T-cell (primary cell): ENCODE results near the gene MACO1. TPM values are rescaled to one million over a fixed set of nuclear protein-coding genes. Genes with fewer than 3 reads are reported as not detected.
"Not testable (repeated sequence)": the region's sequence is repeated elsewhere in the genome, so short reads cannot be mapped to it uniquely, and the experiment has no call there.

Experiments
- ATAC-seq, 4 experiments: fragments of 200-7000 bp in 3 of 4; fragments of 150-1000 bp in 1 of 4; cut with Tn5 transposase; replicated peaks in 1 of 4; 1 replicate in 3 of 4; 2 replicates in 1 of 4; pipeline ENCODE4 v1.10.0; 2021; ENCODE audit warnings: moderate library complexity in 3 of 4, mild to moderate bottlenecking in 2 of 4, moderate number of reproducible peaks in 1 of 4
- CTCF ChIA-PET, 2 donors: fragments of 300-600 bp; sonication (Branson Sonifier 250); formaldehyde crosslinking; loops; one replicate each; lab custom pipeline; 2022; ENCODE audit warnings: antibody characterized with exemption in 2 of 2; lab: Charles Lee
- POLR2A ChIA-PET, 2 donors: fragments of 300-600 bp; sonication (Branson Sonifier 250); formaldehyde crosslinking; loops; one replicate each; lab custom pipeline; 2022; ENCODE audit warnings: antibody characterized with exemption in 2 of 2; lab: Charles Lee
- DNase-seq, 35 experiments: peaks; one replicate each; pipeline versions ENCODE4 v3.0.0 to v3.0.0-alpha.2; 2013 to 2023
- H3K27ac ChIP-seq: one replicate; pipeline ENCODE4 v1.5.1; 2013; ENCODE audit warnings: low read length
- H3K27me3 ChIP-seq, 2 experiments: replicated peaks in 1 of 2; 1 replicate in 1 of 2; 2 replicates in 1 of 2; pipeline versions ENCODE4 v1.6.1 to v1.7.0; 2013; ENCODE audit warnings: low read length in 1 of 2, mixed read lengths in 1 of 2; ENCODE audit not compliant: control insufficient read depth in 2 of 2, insufficient read depth in 2 of 2; ENCODE audit errors: extremely low read depth in 1 of 2
- H3K36me3 ChIP-seq, 2 donors: 1 replicate in 1 of 2; 2 replicates in 1 of 2; pipeline versions ENCODE4 v1.6.1 to v1.7.0; 2013; ENCODE audit warnings: low read length in 1 of 2; ENCODE audit not compliant: control insufficient read depth in 2 of 2, insufficient read depth in 1 of 2; ENCODE audit errors: extremely low read depth in 1 of 2
- H3K4me1 ChIP-seq, 2 experiments: 1 replicate in 1 of 2; 2 replicates in 1 of 2; pipeline versions ENCODE4 v1.6.1 to v1.7.0; 2013; ENCODE audit warnings: low read length in 2 of 2, mixed read lengths in 1 of 2; ENCODE audit not compliant: insufficient read depth in 2 of 2, control insufficient read depth in 1 of 2; ENCODE audit errors: extremely low read depth in 1 of 2
- H3K4me3 ChIP-seq, 2 donors: 1 replicate in 1 of 2; 2 replicates in 1 of 2; pipeline versions ENCODE4 v1.5.1 to v1.7.0; 2013; ENCODE audit warnings: mild to moderate bottlenecking in 2 of 2, low read length in 1 of 2, moderate library complexity in 1 of 2; ENCODE audit not compliant: control insufficient read depth in 1 of 2; ENCODE audit errors: extremely low read depth in 1 of 2
- H3K9me3 ChIP-seq: 2 replicates; pipeline ENCODE4 v1.7.0; 2013
- H3K27ac Mint-ChIP-seq, 2 donors: one replicate each; pipeline ENCODE4 v1.8.0; 2020 to 2021; ENCODE audit warnings: mild to moderate bottlenecking in 2 of 2, mixed read lengths in 2 of 2
- H3K27me3 Mint-ChIP-seq, 2 donors: one replicate each; pipeline ENCODE4 v1.8.0; 2021 to 2022; ENCODE audit warnings: mixed read lengths in 2 of 2
- H3K36me3 Mint-ChIP-seq: one replicate; pipeline ENCODE4 v1.8.0; 2021; ENCODE audit warnings: mixed read lengths
- H3K4me1 Mint-ChIP-seq, 3 donors: one replicate each; pipeline ENCODE4 v1.8.0; 2020 to 2022; ENCODE audit warnings: mixed read lengths in 3 of 3, mild to moderate bottlenecking in 1 of 3
- H3K4me3 Mint-ChIP-seq, 3 donors: one replicate each; pipeline ENCODE4 v1.8.0; 2020 to 2022; ENCODE audit warnings: mild to moderate bottlenecking in 3 of 3, mixed read lengths in 3 of 3, moderate library complexity in 3 of 3
- H3K9me3 Mint-ChIP-seq, 3 donors: one replicate each; pipeline ENCODE4 v1.8.0; 2020 to 2022; ENCODE audit warnings: mixed read lengths in 3 of 3
- WGBS: methylation state at CpG from one replicate; pipeline ENCODE4 v1.1.5; 2013; ENCODE audit warnings: missing lambda C conversion rate; ENCODE audit not compliant: insufficient coverage; 5-methylcytosine and 5-hydroxymethylcytosine counted together
- total RNA-seq, 35 experiments: library from RNA in 6 of 35; stranded (reverse) in 6 of 35; fragments of 120-200 nt in 1 of 35; gene quantifications; one replicate each; pipeline versions ENCODE4 v1.2.1 to v1.2.4 and lab custom pipeline; 2013 to 2026

MACO1 gene
- total RNA-seq, 5 donors from 2014 or later (not counting 1 experiment from before 2014, with no cell fraction given) = 19.7 to 23.2 (median 21.5) TPM

GRCh38 chr1:25420715-25421114 lies 10.0 kb upstream of the MACO1 start, which contains the start of gene RHCE:
Gene RHCE (minus strand): TSS chr1:25420825. CDS start chr1:25420786, 39 bp downstream.
- H3K36me3 ChIP-seq, H3K9me3 ChIP-seq, H3K27me3 Mint-ChIP-seq, ATAC-seq, DNase-seq, H3K27me3 ChIP-seq, H3K27ac Mint-ChIP-seq, H3K4me1 ChIP-seq, H3K4me1 Mint-ChIP-seq, H3K27ac ChIP-seq, H3K4me3 Mint-ChIP-seq, POLR2A ChIA-PET, H3K36me3 Mint-ChIP-seq, H3K4me3 ChIP-seq, H3K9me3 Mint-ChIP-seq, CTCF ChIA-PET: not testable (repeated sequence)
- no CpG with 5 or more reads among the region's 9 CpGs for WGBS

- H3K27ac ChIP-seq, H3K36me3 Mint-ChIP-seq, H3K27me3 ChIP-seq, H3K4me1 Mint-ChIP-seq, POLR2A ChIA-PET, H3K36me3 ChIP-seq, DNase-seq, H3K9me3 Mint-ChIP-seq, H3K9me3 ChIP-seq, ATAC-seq, H3K27ac Mint-ChIP-seq, H3K4me3 ChIP-seq, H3K4me1 ChIP-seq, H3K27me3 Mint-ChIP-seq, CTCF ChIA-PET, H3K4me3 Mint-ChIP-seq: not testable (repeated sequence)
- 100% methylated on average over 1 of the region's 6 CpGs for WGBS
Observed at GRCh38 chr1:25423206-25423605, 7.5 kb upstream of the MACO1 start.

GRCh38 chr1:25425098-25426085 lies 5.3 kb upstream of the MACO1 start:
- CTCF ChIA-PET = no interaction called here
- Mint-ChIP-seq H3K27me3 (peaks cover 0 to 3% of the 10 kb centered on the region in 2 donors), H3K36me3 (no peaks in the 10 kb centered on the region), H3K9me3 (no peaks in the 10 kb centered on the region), H3K27ac (no peak overlapping the region), H3K4me1 (peaks cover 6 to 10% (median 7%) of the 10 kb centered on the region in 3 donors), H3K4me3 (no peak overlapping the region)
- H3K4me1 ChIP-seq = peaks cover 0 to 2% of the 10 kb centered on the region in 2 experiments
- H3K9me3 ChIP-seq = no peaks in the 10 kb centered on the region
- H3K27me3 ChIP-seq = peaks cover 0 to 3% of the 10 kb centered on the region in 2 experiments
- no peak for ATAC-seq
- H3K36me3 ChIP-seq = no peaks in the 10 kb centered on the region
- POLR2A ChIA-PET = no interaction called here
- H3K27ac ChIP-seq = no peak overlapping the region
- H3K4me3 ChIP-seq = no peak overlapping the region
- WGBS = 84% methylated on average over 14 of the region's 16 CpGs
- no peak for DNase-seq

- WGBS = no CpG with 5 or more reads among the region's 1 CpG
- no peaks in the 10 kb centered on the region for H3K9me3 ChIP-seq
- DNase-seq (no peak), ATAC-seq (no peak)
- H3K36me3 ChIP-seq = no peaks in the 10 kb centered on the region
- ChIA-PET POLR2A (interaction anchor here in 1 of 2 donors (0.5 kb wide), 1 partner anchor 18 kb away, joined by 3 read pairs; no protein-coding TSS in a partner anchor), CTCF (no interaction called here)
- H3K4me3 ChIP-seq = no peak overlapping the region
- H3K27me3 Mint-ChIP-seq = no peaks in the 10 kb centered on the region
- no peaks in the 10 kb centered on the region for H3K9me3 Mint-ChIP-seq
- no peaks in the 10 kb centered on the region for H3K36me3 Mint-ChIP-seq
- no peaks in the 10 kb centered on the region for H3K27me3 ChIP-seq
- H3K4me1 Mint-ChIP-seq = peaks cover 18 to 23% (median 18%) of the 10 kb centered on the region in 3 donors
- H3K27ac Mint-ChIP-seq = no peak overlapping the region
- no peak overlapping the region for H3K4me3 Mint-ChIP-seq
- no peak overlapping the region for H3K27ac ChIP-seq
- peaks cover 3 to 11% of the 10 kb centered on the region in 2 experiments for H3K4me1 ChIP-seq
Observed at GRCh38 chr1:25427696-25428095, 3.0 kb upstream of the MACO1 start.

- Histone ChIP-seq H3K4me1 (peaks cover 6 to 14% of the 10 kb centered on the region in 2 experiments), H3K36me3 (no peaks in the 10 kb centered on the region), H3K9me3 (no peaks in the 10 kb centered on the region), H3K27me3 (no peaks in the 10 kb centered on the region), H3K27ac (no peak overlapping the region), H3K4me3 (no peak overlapping the region)
- DNase-seq = no peak
- POLR2A ChIA-PET = no interaction called here
- Mint-ChIP-seq H3K27ac (peak overlapping the region; percentile 53 to 71), H3K4me3 (peak overlapping the region; percentile 42 to 98 (median 66)), H3K27me3 (no peaks in the 10 kb centered on the region), H3K9me3 (no peaks in the 10 kb centered on the region), H3K4me1 (peaks cover 27 to 32% (median 27%) of the 10 kb centered on the region in 3 donors), H3K36me3 (no peaks in the 10 kb centered on the region)
- ATAC-seq = no peak
- CTCF ChIA-PET = interaction anchor here in 1 of 2 donors (0.6 kb wide), 1 partner anchor 27 kb away, joined by 3 read pairs; no protein-coding TSS in a partner anchor
- WGBS = 92% methylated on average over 6 of the region's 7 CpGs
Observed at GRCh38 chr1:25428475-25429166, 2.1 kb upstream of the MACO1 start.
